Stomach (tissue), 4 donors: Measurements from ENCODE around the gene PLCB3.

Experiments
- EP300 ChIP-seq: sonication (generic); formaldehyde crosslinking; IDR thresholded peaks from one replicate; pipeline ENCODE4 v1.6.1; 2017; ENCODE audit warnings: antibody characterized with exemption
- POLR2AphosphoS5 ChIP-seq, 3 donors: sonication (generic); formaldehyde crosslinking; IDR thresholded peaks; one replicate each; pipeline ENCODE4 v1.6.1; 2016; ENCODE audit warnings: antibody characterized with exemption in 3 of 3
- TF ChIP-seq, protein P1 (sequence below), 7 experiments: fragments of 450-650 bp in 4 of 7; fragments of 200-600 bp in 3 of 7; sonication (generic) in 3 of 7; IDR thresholded peaks; one replicate each; pipeline ENCODE4 v1.5.1; 2016 to 2019; ENCODE audit warnings: antibody characterized with exemption in 7 of 7, control low read depth in 2 of 7, mild to moderate bottlenecking in 1 of 7

DNA sequence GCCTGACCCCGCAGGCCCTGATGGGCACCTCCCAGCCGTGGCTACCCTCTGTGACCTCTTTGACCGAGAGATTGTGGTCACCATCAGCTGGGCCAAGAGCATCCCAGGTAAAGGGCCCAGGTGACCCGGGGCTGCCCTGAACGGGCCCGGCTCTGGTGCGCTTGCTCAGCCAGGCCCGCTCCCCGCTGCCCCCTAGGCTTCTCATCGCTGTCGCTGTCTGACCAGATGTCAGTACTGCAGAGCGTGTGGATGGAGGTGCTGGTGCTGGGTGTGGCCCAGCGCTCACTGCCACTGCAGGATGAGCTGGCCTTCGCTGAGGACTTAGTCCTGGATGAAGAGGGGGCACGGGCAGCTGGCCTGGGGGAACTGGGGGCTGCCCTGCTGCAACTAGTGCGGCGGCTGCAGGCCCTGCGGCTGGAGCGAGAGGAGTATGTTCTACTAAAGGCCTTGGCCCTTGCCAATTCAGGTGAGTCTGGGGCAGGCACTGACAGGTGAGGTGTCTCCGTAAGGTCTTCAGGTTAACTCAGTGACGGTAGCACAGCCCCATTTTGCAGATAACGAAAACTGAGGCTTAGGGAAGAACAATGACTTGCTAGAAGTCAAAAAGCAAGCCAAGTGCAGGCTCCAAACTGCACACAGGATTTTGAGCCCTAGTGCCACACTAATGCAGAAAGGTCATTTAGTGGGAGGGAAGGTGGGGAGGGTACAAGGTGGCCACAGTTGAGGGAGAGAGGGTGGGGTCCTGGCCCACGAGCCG lies 63.7 kb downstream of the PLCB3 start:
- TF ChIP-seq, protein P1, sequence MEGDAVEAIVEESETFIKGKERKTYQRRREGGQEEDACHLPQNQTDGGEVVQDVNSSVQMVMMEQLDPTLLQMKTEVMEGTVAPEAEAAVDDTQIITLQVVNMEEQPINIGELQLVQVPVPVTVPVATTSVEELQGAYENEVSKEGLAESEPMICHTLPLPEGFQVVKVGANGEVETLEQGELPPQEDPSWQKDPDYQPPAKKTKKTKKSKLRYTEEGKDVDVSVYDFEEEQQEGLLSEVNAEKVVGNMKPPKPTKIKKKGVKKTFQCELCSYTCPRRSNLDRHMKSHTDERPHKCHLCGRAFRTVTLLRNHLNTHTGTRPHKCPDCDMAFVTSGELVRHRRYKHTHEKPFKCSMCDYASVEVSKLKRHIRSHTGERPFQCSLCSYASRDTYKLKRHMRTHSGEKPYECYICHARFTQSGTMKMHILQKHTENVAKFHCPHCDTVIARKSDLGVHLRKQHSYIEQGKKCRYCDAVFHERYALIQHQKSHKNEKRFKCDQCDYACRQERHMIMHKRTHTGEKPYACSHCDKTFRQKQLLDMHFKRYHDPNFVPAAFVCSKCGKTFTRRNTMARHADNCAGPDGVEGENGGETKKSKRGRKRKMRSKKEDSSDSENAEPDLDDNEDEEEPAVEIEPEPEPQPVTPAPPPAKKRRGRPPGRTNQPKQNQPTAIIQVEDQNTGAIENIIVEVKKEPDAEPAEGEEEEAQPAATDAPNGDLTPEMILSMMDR (IDR thresholded peaks at IDR 0.05): no peak
- TF ChIP-seq EP300: no peak
- TF ChIP-seq POLR2AphosphoS5 (IDR thresholded peaks at IDR 0.05): no peak
